Activated CD4-positive, alpha-beta T cell treated with anti-CD3 and anti-CD28 coated beads for 48 hours (primary cell): Measurements from ENCODE around the gene RRAD.
"Not testable (repeated sequence)": the region's sequence is repeated elsewhere in the genome, so short reads cannot be mapped to it uniquely, and the experiment has no call there.

ENCODE experiments used
- DNase-seq: peaks from one replicate; pipeline ENCODE4 v3.0.0-alpha.2; 2020

Gene RRAD

GRCh38 chr16:66898207-66898606, 27.1 kb downstream of the RRAD start:
- no peak for DNase-seq

GRCh38 chr16:66896682-66897081, 28.7 kb downstream of the RRAD start:
- not testable (repeated sequence) for DNase-seq

- no peak for DNase-seq
Measured at GRCh38 chr16:66895999-66896398, 29.3 kb downstream of the RRAD start.

GRCh38 chr16:66895689-66895979, 29.7 kb downstream of the RRAD start:
- DNase-seq, result no peak

- peak; percentile 72 for DNase-seq
Measured at GRCh38 chr16:66894948-66895688, 30.2 kb downstream of the RRAD start.

GRCh38 chr16:66894055-66894454, 31.3 kb downstream of the RRAD start:
- DNase-seq, result no peak

GRCh38 chr16:66891797-66892196, 33.5 kb downstream of the RRAD start:
- no peak for DNase-seq

- no peak for DNase-seq
Measured at GRCh38 chr16:66891360-66891759, 34.0 kb downstream of the RRAD start.

GRCh38 chr16:66890799-66891198, 34.5 kb downstream of the RRAD start:
- no peak for DNase-seq

- DNase-seq, result no peak
Measured at GRCh38 chr16:66889622-66890021, 35.7 kb downstream of the RRAD start.

- no peak for DNase-seq
Measured at GRCh38 chr16:66888647-66889615, 36.4 kb downstream of the RRAD start.

GRCh38 chr16:66886914-66887313, 38.4 kb downstream of the RRAD start:
- DNase-seq, result no peak

- no peak for DNase-seq
Measured at GRCh38 chr16:66886321-66886720, 39.0 kb downstream of the RRAD start.

GRCh38 chr16:66885491-66885890, 39.8 kb downstream of the RRAD start:
- no peak for DNase-seq

GRCh38 chr16:66882702-66883101, 42.6 kb downstream of the RRAD start:
- no peak for DNase-seq

- DNase-seq, result no peak
Measured at GRCh38 chr16:66881964-66882508, 43.3 kb downstream of the RRAD start.

- no peak for DNase-seq
Measured at GRCh38 chr16:66881560-66881959, 43.8 kb downstream of the RRAD start.

- peak; percentile 42 for DNase-seq
Measured at GRCh38 chr16:66881014-66881417, 44.3 kb downstream of the RRAD start.

- DNase-seq, result peak; percentile 95
Measured at GRCh38 chr16:66880288-66881013, 44.9 kb downstream of the RRAD start, which contains the start of gene PDP2. TSS of gene PDP2 (plus strand) at chr16:66880515. CDS start at chr16:66884285, 3,770 bp downstream.

GRCh38 chr16:66878067-66878466, 47.3 kb downstream of the RRAD start:
- DNase-seq, result peak; percentile 88

- DNase-seq, result peak; percentile 36
Measured at GRCh38 chr16:66874079-66874775, 51.1 kb downstream of the RRAD start.

GRCh38 chr16:66873685-66874055, 51.7 kb downstream of the RRAD start:
- DNase-seq, result no peak
